Mesenchymal stem cell (in vitro differentiated cells and primary cell): ENCODE results near the gene SLC5A9.

Source experiments
- DNase-seq: peaks from one replicate; pipeline ENCODE4 v3.0.0-alpha.2; 2013
- H2AFZ ChIP-seq: one replicate; pipeline ENCODE4 v1.6.1; 2013; ENCODE audit warnings: low read depth, mild to moderate bottlenecking, control low read depth, inconsistent platforms, low read length, moderate library complexity
- H2AK5ac ChIP-seq: 2 replicates; pipeline ENCODE4 v1.6.1; 2013; ENCODE audit warnings: low read length, moderate library complexity, mild to moderate bottlenecking, inconsistent platforms; ENCODE audit not compliant: severe bottlenecking
- H2BK120ac ChIP-seq: one replicate; pipeline ENCODE4 v1.6.1; 2013; ENCODE audit warnings: low read depth, mild to moderate bottlenecking, inconsistent platforms, low read length, moderate library complexity
- H2BK12ac ChIP-seq, 2 experiments: one replicate each; pipeline ENCODE4 v1.6.1; 2013; ENCODE audit warnings: inconsistent platforms in 2 of 2, low read length in 2 of 2, mild to moderate bottlenecking in 2 of 2, moderate library complexity in 2 of 2, control low read depth in 1 of 2
- H2BK15ac ChIP-seq: one replicate; pipeline ENCODE4 v1.6.1; 2013; ENCODE audit warnings: mild to moderate bottlenecking, low read depth, inconsistent platforms; ENCODE audit not compliant: poor library complexity, severe bottlenecking
- H2BK5ac ChIP-seq: 2 replicates; pipeline ENCODE4 v1.6.1; 2013; ENCODE audit warnings: low read depth, mild to moderate bottlenecking, low read length, control low read depth, inconsistent platforms; ENCODE audit not compliant: poor library complexity, severe bottlenecking
- H3K14ac ChIP-seq, 2 experiments: one replicate each; pipeline ENCODE4 v1.6.1; 2013; ENCODE audit warnings: inconsistent platforms in 2 of 2, low read length in 2 of 2, control low read depth in 1 of 2, mild to moderate bottlenecking in 1 of 2, moderate library complexity in 1 of 2
- H3K18ac ChIP-seq, 2 experiments: one replicate each; pipeline ENCODE4 v1.6.1; 2013; ENCODE audit warnings: inconsistent platforms in 2 of 2, low read length in 2 of 2, control low read depth in 1 of 2, low read depth in 1 of 2, mild to moderate bottlenecking in 1 of 2
- H3K23ac ChIP-seq, 2 experiments: one replicate each; pipeline ENCODE4 v1.6.1; 2013; ENCODE audit warnings: inconsistent platforms in 2 of 2, low read length in 2 of 2, mild to moderate bottlenecking in 2 of 2, moderate library complexity in 2 of 2, control low read depth in 1 of 2
- H3K27ac ChIP-seq: 2 replicates; pipeline ENCODE4 v1.5.1; 2013; ENCODE audit warnings: mild to moderate bottlenecking, moderate library complexity, low read length, control low read depth, inconsistent platforms; ENCODE audit not compliant: poor library complexity, severe bottlenecking
- H3K27me3 ChIP-seq, 2 experiments: 2 replicates each; pipeline versions ENCODE4 v1.6.1 to v1.7.0; 2013; ENCODE audit warnings: low read length in 2 of 2, mild to moderate bottlenecking in 2 of 2, moderate library complexity in 2 of 2, control low read depth in 1 of 2, inconsistent platforms in 1 of 2; ENCODE audit not compliant: control insufficient read depth in 1 of 2, insufficient read depth in 1 of 2
- H3K36me3 ChIP-seq, 2 experiments: 2 replicates each; pipeline versions ENCODE4 v1.6.1 to v1.7.0; 2013; ENCODE audit warnings: low read length in 2 of 2, control low read depth in 1 of 2, inconsistent platforms in 1 of 2, low read depth in 1 of 2, mild to moderate bottlenecking in 1 of 2; ENCODE audit not compliant: insufficient read depth in 2 of 2, control insufficient read depth in 1 of 2
- H3K4ac ChIP-seq, 2 experiments: one replicate each; pipeline ENCODE4 v1.6.1; 2013; ENCODE audit warnings: inconsistent platforms in 2 of 2, low read length in 2 of 2, mild to moderate bottlenecking in 2 of 2, moderate library complexity in 2 of 2, control low read depth in 1 of 2, low read depth in 1 of 2
- H3K4me1 ChIP-seq: 2 replicates; pipeline ENCODE4 v1.6.1; 2013; ENCODE audit warnings: low read depth, low read length, control low read depth; ENCODE audit not compliant: control insufficient read depth, insufficient read depth
- H3K4me2 ChIP-seq: 2 replicates; pipeline ENCODE4 v1.6.1; 2013; ENCODE audit warnings: low read length, mild to moderate bottlenecking, inconsistent platforms; ENCODE audit not compliant: poor library complexity, severe bottlenecking
- H3K4me3 ChIP-seq, 2 experiments: 2 replicates each; pipeline versions ENCODE4 v1.5.1 to v1.7.0; 2013; ENCODE audit warnings: low read length in 2 of 2, mild to moderate bottlenecking in 2 of 2, control low read depth in 1 of 2, low read depth in 1 of 2; ENCODE audit not compliant: insufficient read depth in 1 of 2
- H3K79me1 ChIP-seq: replicated peaks from 2 replicates; pipeline ENCODE4 v1.6.1; 2013; ENCODE audit warnings: mild to moderate bottlenecking, control low read depth, low read length, inconsistent platforms; ENCODE audit not compliant: poor library complexity, severe bottlenecking
- H3K9ac ChIP-seq: 2 replicates; pipeline ENCODE4 v1.7.0; 2013; ENCODE audit warnings: mild to moderate bottlenecking, low read length, moderate library complexity
- H3K9me3 ChIP-seq: 2 replicates; pipeline ENCODE4 v1.7.0; 2013; ENCODE audit warnings: mild to moderate bottlenecking, low read length; ENCODE audit not compliant: control insufficient read depth
- H4K8ac ChIP-seq: one replicate; pipeline ENCODE4 v1.6.1; 2013; ENCODE audit warnings: inconsistent platforms, mild to moderate bottlenecking, low read length, moderate library complexity
- H4K91ac ChIP-seq: one replicate; pipeline ENCODE4 v1.6.1; 2013; ENCODE audit warnings: mild to moderate bottlenecking, low read length, inconsistent platforms
- WGBS: methylation state at CpG from one replicate; pipeline ENCODE4 v1.1.7; 2013; ENCODE audit warnings: mixed read lengths; 5-methylcytosine and 5-hydroxymethylcytosine counted together

SLC5A9 gene

DNA sequence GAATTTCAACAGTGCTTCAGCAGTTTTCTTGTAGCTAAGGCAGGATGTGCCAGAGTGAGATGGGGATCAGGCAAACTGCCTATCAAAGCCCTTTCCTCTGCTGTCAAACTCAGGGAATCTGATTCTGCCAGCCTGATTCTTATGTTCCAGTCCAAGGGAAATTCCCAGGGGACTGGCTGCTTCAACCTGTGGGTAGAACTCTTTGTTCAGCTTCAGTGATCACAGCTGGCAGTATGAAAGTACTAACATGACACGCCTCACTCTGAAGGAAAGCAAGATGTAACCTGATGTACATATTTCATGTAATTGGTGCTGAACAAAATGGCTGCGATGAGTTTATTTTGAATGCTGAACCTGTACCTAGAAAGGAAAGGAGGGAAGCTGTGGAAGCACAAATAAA, 40.1 kb upstream of the SLC5A9 start:
- no peak overlapping the region for H2BK12ac ChIP-seq
- no peak overlapping the region for H4K91ac ChIP-seq
- no peak overlapping the region for H3K23ac ChIP-seq
- no peak overlapping the region for H3K4ac ChIP-seq
- H2AK5ac ChIP-seq, result no peak overlapping the region
- no peak overlapping the region for H3K14ac ChIP-seq
- no peak overlapping the region for H2BK120ac ChIP-seq
- no peak overlapping the region for H3K18ac ChIP-seq
- no peak overlapping the region for H3K4me3 ChIP-seq
- no peak overlapping the region for H2AFZ ChIP-seq
- H3K4me1 ChIP-seq, result no peaks in the 10 kb centered on the region
- no peak for DNase-seq
- peaks cover 0 to 15% of the 10 kb centered on the region in 2 experiments for H3K27me3 ChIP-seq
- H3K9me3 ChIP-seq, result peaks cover 10% of the 10 kb centered on the region
- H3K36me3 ChIP-seq, result no peaks in the 10 kb centered on the region
- WGBS, result 76% methylated on average over 2 of the region's 2 CpGs
- H3K27ac ChIP-seq, result no peak overlapping the region
- no peak overlapping the region for H4K8ac ChIP-seq
- no peak overlapping the region for H3K4me2 ChIP-seq
- H3K9ac ChIP-seq, result no peak overlapping the region
- H2BK5ac ChIP-seq, result no peak overlapping the region
- H3K79me1 ChIP-seq, result no peaks in the 10 kb centered on the region
- H2BK15ac ChIP-seq, result no peak overlapping the region

DNA sequence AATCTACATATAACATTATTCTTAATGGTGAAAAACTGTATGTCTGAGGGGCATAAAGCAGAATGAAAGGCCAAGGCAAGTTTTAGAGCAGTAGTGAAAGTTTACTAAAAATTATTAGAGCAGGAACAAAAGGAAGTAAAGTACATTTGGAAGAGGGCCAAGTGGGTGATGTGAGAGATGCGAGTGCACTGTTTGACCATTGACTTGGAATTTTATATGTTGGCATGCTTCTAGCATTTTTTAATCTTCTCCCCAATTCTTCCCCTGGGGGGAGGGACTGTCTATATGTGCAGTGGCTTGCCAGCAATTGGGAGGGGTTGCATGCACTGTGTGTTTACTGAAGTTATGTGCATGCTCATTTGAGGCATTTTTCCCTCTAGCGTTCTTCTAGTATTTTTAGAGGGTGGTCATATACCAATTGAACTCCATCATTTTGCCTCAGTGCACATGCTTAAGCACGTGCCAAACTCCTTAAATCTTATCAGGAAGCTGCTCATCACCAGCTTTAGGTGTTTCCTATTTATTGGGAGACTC, 36.1 kb upstream of the SLC5A9 start:
- Histone ChIP-seq H2AFZ (no peak overlapping the region), H3K4me1 (no peaks in the 10 kb centered on the region), H3K79me1 (no peaks in the 10 kb centered on the region), H3K4me3 (no peak overlapping the region), H3K14ac (no peak overlapping the region), H3K36me3 (no peaks in the 10 kb centered on the region), H3K23ac (no peak overlapping the region), H3K27me3 (peaks cover 0 to 10% of the 10 kb centered on the region in 2 experiments), H4K8ac (no peak overlapping the region), H2BK5ac (no peak overlapping the region), H3K9me3 (peaks cover 35% of the 10 kb centered on the region), H3K27ac (no peak overlapping the region), H2AK5ac (no peak overlapping the region), H4K91ac (no peak overlapping the region), H3K18ac (no peak overlapping the region), H3K9ac (no peak overlapping the region), H2BK15ac (no peak overlapping the region), H3K4ac (no peak overlapping the region), H2BK120ac (no peak overlapping the region), H2BK12ac (no peak overlapping the region), H3K4me2 (no peak overlapping the region)
- no peak for DNase-seq
- 67% methylated on average over 3 of the region's 3 CpGs for WGBS

DNA sequence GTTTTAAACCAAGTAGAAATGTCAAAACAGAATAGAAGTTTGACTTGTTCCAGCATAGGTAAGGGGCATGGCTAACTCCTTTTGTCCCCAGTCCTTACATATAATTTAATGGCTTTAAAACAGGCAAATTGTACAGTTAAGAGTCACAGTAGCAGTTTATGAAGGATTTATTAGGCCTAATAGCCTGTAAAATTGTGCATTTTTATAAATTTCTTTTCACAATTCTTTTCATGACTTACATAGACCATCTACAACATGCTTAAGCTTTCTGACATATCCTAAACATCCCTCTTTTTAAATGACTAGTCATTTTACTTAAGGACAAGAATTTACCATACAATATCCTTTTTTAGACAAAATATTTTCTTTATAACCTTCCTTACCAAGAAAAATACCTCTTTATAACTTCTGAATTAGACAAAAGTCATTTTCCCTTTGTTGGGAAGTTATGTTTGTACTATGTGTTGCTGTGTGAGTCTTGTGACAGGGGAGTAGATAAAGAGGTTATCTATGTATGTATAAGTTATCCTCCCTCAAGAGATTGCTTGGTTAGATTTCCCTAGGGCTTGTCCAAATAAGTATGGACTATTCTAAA, 34.5 kb upstream of the SLC5A9 start:
- Histone ChIP-seq H2BK120ac (no peak overlapping the region), H3K4me1 (no peaks in the 10 kb centered on the region), H3K14ac (no peak overlapping the region)

DNA sequence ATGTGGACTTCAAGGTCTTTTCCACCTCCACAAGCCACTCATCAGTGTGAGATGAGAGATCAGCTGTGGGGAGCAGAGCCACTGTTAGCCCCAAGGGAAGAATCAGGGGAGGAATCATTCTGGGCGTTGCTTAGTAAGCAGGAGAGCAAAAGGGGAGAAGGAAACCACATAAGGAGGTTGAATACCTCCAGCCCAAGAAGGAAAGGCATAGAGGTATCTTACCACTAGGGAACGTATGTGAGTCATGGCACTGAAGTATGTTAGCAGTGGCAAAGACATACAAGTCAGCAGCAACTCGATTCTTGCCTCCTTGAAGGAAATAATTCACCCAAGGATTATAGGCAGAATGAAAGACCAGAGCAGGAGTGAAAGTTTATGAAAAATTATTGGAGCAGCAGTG, 31.6 kb upstream of the SLC5A9 start:
- Histone ChIP-seq H2BK5ac (no peak overlapping the region), H2BK15ac (no peak overlapping the region), H3K4me2 (no peak overlapping the region), H2BK12ac (no peak overlapping the region), H3K36me3 (no peaks in the 10 kb centered on the region), H4K8ac (no peak overlapping the region), H4K91ac (no peak overlapping the region), H2AK5ac (no peak overlapping the region), H3K4ac (no peak overlapping the region), H3K14ac (no peak overlapping the region), H3K23ac (no peak overlapping the region), H2AFZ (no peak overlapping the region), H3K79me1 (no peaks in the 10 kb centered on the region), H3K4me3 (no peak overlapping the region), H3K9me3 (peaks cover 35% of the 10 kb centered on the region), H3K27ac (no peak overlapping the region), H3K18ac (no peak overlapping the region), H2BK120ac (no peak overlapping the region), H3K9ac (no peak overlapping the region), H3K4me1 (no peaks in the 10 kb centered on the region), H3K27me3 (peaks cover 0 to 17% of the 10 kb centered on the region in 2 experiments)
- 62% methylated on average over 3 of the region's 3 CpGs for WGBS
- no peak for DNase-seq

More for the DNA sequence above, 34.5 kb upstream of the SLC5A9 start:
- no peak overlapping the region for H3K27ac ChIP-seq
- no peak overlapping the region for H2BK12ac ChIP-seq
- no peak overlapping the region for H2BK5ac ChIP-seq
- no peak overlapping the region for H3K4me3 ChIP-seq
- H3K18ac ChIP-seq, result no peak overlapping the region
- no peak for DNase-seq
- peaks cover 35% of the 10 kb centered on the region for H3K9me3 ChIP-seq
- no peak overlapping the region for H3K4ac ChIP-seq
- H2AFZ ChIP-seq, result no peak overlapping the region
- no peak overlapping the region for H4K8ac ChIP-seq
- no peak overlapping the region for H4K91ac ChIP-seq
- no peaks in the 10 kb centered on the region for H3K36me3 ChIP-seq
- H2AK5ac ChIP-seq, result no peak overlapping the region
- no peak overlapping the region for H2BK15ac ChIP-seq
- no peak overlapping the region for H3K4me2 ChIP-seq
- H3K27me3 ChIP-seq, result no peaks in the 10 kb centered on the region
- H3K23ac ChIP-seq, result no peak overlapping the region
- no peak overlapping the region for H3K9ac ChIP-seq
- H3K79me1 ChIP-seq, result no peaks in the 10 kb centered on the region
